ENCODE results near the gene WSCD1.

DNA sequence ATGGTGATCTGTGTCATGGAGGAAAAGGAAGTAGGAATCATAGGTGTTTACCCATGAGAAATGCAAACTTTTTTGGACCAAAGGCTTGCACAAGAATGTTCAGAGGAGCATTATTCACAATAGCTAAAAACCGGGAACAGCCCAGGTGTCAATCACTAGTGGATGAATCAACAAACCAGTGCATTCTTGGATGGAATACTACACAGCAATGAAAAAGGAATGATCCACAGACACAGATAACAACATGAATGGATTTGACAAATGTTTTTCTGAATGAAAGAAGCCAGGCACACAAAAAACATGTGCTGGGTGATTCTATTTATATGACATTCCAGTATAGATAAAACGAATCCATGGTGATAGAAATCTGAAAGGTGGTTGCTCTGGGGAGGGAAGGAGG, 36.0 kb downstream of the WSCD1 start:
- TF ChIP-seq, protein P1, sequence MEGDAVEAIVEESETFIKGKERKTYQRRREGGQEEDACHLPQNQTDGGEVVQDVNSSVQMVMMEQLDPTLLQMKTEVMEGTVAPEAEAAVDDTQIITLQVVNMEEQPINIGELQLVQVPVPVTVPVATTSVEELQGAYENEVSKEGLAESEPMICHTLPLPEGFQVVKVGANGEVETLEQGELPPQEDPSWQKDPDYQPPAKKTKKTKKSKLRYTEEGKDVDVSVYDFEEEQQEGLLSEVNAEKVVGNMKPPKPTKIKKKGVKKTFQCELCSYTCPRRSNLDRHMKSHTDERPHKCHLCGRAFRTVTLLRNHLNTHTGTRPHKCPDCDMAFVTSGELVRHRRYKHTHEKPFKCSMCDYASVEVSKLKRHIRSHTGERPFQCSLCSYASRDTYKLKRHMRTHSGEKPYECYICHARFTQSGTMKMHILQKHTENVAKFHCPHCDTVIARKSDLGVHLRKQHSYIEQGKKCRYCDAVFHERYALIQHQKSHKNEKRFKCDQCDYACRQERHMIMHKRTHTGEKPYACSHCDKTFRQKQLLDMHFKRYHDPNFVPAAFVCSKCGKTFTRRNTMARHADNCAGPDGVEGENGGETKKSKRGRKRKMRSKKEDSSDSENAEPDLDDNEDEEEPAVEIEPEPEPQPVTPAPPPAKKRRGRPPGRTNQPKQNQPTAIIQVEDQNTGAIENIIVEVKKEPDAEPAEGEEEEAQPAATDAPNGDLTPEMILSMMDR (conservative IDR thresholded peaks at IDR 0.05; ENCODE audit: low read depth, low read length): no peak
- TF ChIP-seq EZH2 (IDR thresholded peaks at IDR 0.05; ENCODE audit: low read length, unreplicated experiment) (no peak), EZH2phosphoT487 (IDR thresholded peaks at IDR 0.05; ENCODE audit: borderline replicate concordance, low read length) (no peak)
